Heart right ventricle (tissue), 16 donors: ENCODE results near the gene SLC28A2. TPM values are rescaled to one million over a fixed set of nuclear protein-coding genes. Genes with fewer than 3 reads are reported as not detected.
"Not testable (repeated sequence)": the region's sequence is repeated elsewhere in the genome, so short reads cannot be mapped to it uniquely, and the experiment has no call there.

Experiments
- ATAC-seq, 8 donors: fragments of 200-7000 bp; cut with Tn5 transposase; one replicate each; pipeline ENCODE4 v1.9.1; 2020; ENCODE audit warnings: mild to moderate bottlenecking in 8 of 8, moderate library complexity in 8 of 8, moderate number of reproducible peaks in 1 of 8
- DNase-seq, 2 donors: peaks; one replicate each; pipeline ENCODE4 v3.0.0-alpha.2; 2020
- H3K27ac ChIP-seq, 10 donors: fragments of 200-600 bp; sonication (generic) in 2 of 10; one replicate each; pipeline versions ENCODE4 v1.5.0 to v1.8.0; 2020 to 2022; ENCODE audit warnings: mild to moderate bottlenecking in 3 of 10
- H3K27me3 ChIP-seq, 7 donors: fragments of 200-600 bp; one replicate each; pipeline ENCODE4 v1.8.0; 2021 to 2022; ENCODE audit warnings: mild to moderate bottlenecking in 2 of 7
- H3K36me3 ChIP-seq, 9 donors: fragments of 200-600 bp; sonication (generic) in 1 of 9; one replicate each; pipeline versions ENCODE4 v1.5.0 to v1.8.0; 2020 to 2022; ENCODE audit warnings: mild to moderate bottlenecking in 2 of 9
- H3K4me1 ChIP-seq, 9 donors: fragments of 200-600 bp; sonication (generic) in 1 of 9; one replicate each; pipeline versions ENCODE4 v1.5.0 to v1.8.0; 2020 to 2022; ENCODE audit warnings: mild to moderate bottlenecking in 4 of 9
- H3K4me3 ChIP-seq, 10 donors: fragments of 200-600 bp; sonication (generic) in 2 of 10; one replicate each; pipeline versions ENCODE4 v1.5.0 to v1.8.0; 2020 to 2022; ENCODE audit warnings: mild to moderate bottlenecking in 7 of 10, moderate library complexity in 2 of 10
- H3K9me3 ChIP-seq, 11 donors: fragments of 200-600 bp in 10 of 11; sonication (generic) in 2 of 11; one replicate each; pipeline versions ENCODE4 v1.5.0 to v1.8.0; 2013 to 2022; ENCODE audit warnings: mild to moderate bottlenecking in 2 of 11, control low read depth in 1 of 11, moderate library complexity in 1 of 11
- whole genome bisulfite sequencing, 2 donors: extraction: QIAGEN DNeasy Blood & Tissue Kit; methylation state at CpG; one replicate each; pipeline ENCODE4 v1.1.7; 2013; ENCODE audit warnings: inconsistent platforms in 1 of 2; 5-methylcytosine and 5-hydroxymethylcytosine counted together
- intact Hi-C, 10 donors: fragments of 100-400 bp; cut with DNase I; formaldehyde crosslinking; loops; one replicate each; pipeline versions ENCODE4 v1.11.1 to v1.14.2; 2022
- polyA plus RNA-seq, 2 donors: library from polyadenylated mRNA; stranded (reverse); fragments of 200-250 nt; gene quantifications; one replicate each; pipeline ENCODE4 v1.2.3, GENCODE V29; 2013
- total RNA-seq, 10 donors: library from RNA; stranded (reverse); fragmentation: NEBNext Ultra II Directional in 3 of 10; extraction: Animal tissue kit (Norgen Biotek cat#: 25700) in 3 of 10; gene quantifications; one replicate each; pipeline versions ENCODE4 v1.2.1 to v1.2.4, GENCODE V29; 2021 to 2023
- TF ChIP-seq, protein P1 (sequence below), 9 donors: fragments of 200-600 bp; sonication (generic) in 2 of 9; IDR thresholded peaks; one replicate each; pipeline versions ENCODE4 v1.5.0 to v1.8.0; 2021 to 2022; ENCODE audit warnings: antibody characterized with exemption in 9 of 9, mild to moderate bottlenecking in 5 of 9, moderate library complexity in 1 of 9
- donor health status: Arrhythmogenic right ventricular cardiomyopathy.
- donor health status: ischemic (EF 13 %, LVEDD 7.1; RV severe dilation, severe dysfunction).
- donor health status: healthy with polysubstance abuse.
- donor health status: DM: no; HTN: yes; CAD: no.
- donor health status: DM: no; HTN: no; CAD: no.
- donor health status: ischemic (EF 25% LVEDD 6.9; RV normal size, moderate dysfunction).
- donor health status: ischemic (EF 25% LVEDD 5.7; RV mildly dilated, moderate dysfunction).
- donor health status: healthy.
- donor health status: DM: yes; HTN: yes; CAD: no.
- donor health status: Ischemic cardiomyopathy.
- donor health status: ischemic (EF 35%, LVEDD 5.7; RV mildly dilated, moderate dysfunction).
- donor health status: nonischemic (EF 11% LVEDD 7.7; RV severe dilation, severe dysfunction).
- donor health status: DM: yes; HTN: yes; CAD: no.
- donor health status: PGD.
- donor health status: ischemic (EF 29% LVEDD 5.4; RV normal size, mild dysfunction).
- donor health status: nonischemic (EF 23%, LVEDD 6.1; RV moderate dilation, normal function).

The SLC28A2 gene
- total and polyA plus RNA-seq, 12 donors = not detected

DNA sequence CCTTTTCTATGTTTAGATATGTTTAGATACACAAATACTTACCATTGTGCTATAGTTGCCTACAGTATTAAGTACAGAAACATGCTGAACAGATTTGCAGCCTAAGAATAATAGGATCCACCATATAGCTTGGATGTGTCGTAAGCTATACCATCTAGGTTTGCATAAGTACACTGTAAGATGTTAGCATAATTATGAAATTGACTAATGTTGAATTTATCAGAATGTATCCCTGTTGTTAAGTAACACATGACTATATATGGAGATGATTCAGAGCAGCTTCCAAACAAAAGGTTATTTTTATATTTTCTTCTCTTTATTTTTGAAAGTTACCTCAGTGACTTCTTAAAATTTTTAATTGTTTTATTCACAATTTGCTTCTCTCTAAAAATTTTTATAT lies 2.4 kb downstream of the SLC28A2 start:
- Histone ChIP-seq H3K4me1 (no peaks in the 10 kb centered on the region), H3K4me3 (no peak overlapping the region), H3K27me3 (no peaks in the 10 kb centered on the region), H3K36me3 (peaks cover 0 to 11% (median 0%) of the 10 kb centered on the region in 9 donors), H3K27ac (no peak overlapping the region), H3K9me3 (no peaks in the 10 kb centered on the region)
- intact Hi-C loops = no loop called here
- 98 to 100% methylated on average over 1 of the region's 1 CpG for WGBS, 2 donors
- TF ChIP-seq, protein P1, sequence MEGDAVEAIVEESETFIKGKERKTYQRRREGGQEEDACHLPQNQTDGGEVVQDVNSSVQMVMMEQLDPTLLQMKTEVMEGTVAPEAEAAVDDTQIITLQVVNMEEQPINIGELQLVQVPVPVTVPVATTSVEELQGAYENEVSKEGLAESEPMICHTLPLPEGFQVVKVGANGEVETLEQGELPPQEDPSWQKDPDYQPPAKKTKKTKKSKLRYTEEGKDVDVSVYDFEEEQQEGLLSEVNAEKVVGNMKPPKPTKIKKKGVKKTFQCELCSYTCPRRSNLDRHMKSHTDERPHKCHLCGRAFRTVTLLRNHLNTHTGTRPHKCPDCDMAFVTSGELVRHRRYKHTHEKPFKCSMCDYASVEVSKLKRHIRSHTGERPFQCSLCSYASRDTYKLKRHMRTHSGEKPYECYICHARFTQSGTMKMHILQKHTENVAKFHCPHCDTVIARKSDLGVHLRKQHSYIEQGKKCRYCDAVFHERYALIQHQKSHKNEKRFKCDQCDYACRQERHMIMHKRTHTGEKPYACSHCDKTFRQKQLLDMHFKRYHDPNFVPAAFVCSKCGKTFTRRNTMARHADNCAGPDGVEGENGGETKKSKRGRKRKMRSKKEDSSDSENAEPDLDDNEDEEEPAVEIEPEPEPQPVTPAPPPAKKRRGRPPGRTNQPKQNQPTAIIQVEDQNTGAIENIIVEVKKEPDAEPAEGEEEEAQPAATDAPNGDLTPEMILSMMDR (IDR thresholded peaks at IDR 0.05) = no peak
- DNase-seq (no peak), ATAC-seq (no peak)

DNA sequence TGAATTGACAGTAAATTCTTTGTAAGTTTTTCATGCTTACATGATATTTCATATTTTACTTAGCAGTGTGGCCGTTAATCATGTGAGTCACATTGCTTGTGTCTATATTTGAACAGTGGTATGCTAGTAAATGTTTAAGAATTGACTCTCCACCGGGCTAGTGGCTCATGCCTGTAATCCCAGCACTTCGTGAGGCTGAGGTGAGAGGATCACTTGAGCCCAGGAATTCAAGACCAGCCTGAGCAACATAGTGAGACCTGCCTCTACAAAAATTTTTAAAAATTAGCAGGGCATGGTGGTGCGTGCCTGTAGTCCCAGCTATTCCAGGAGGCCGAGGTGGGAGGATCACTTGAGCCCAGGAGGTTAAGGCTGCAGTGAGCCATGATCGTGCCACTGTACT lies 2.8 kb downstream of the SLC28A2 start:
- not testable (repeated sequence) for H3K4me1 ChIP-seq, H3K9me3 ChIP-seq, ATAC-seq, H3K27me3 ChIP-seq, H3K27ac ChIP-seq, H3K4me3 ChIP-seq, DNase-seq
- intact Hi-C loops = loop anchor here in 1 of 10 donors (5.0 kb wide), 1 partner anchor 38 kb away; no protein-coding TSS in a partner anchor
- H3K36me3 ChIP-seq = peaks cover 0 to 11% (median 0%) of the 10 kb centered on the region in 9 donors
- WGBS, 2 donors = 73% methylated on average over 6 of the region's 6 CpGs

DNA sequence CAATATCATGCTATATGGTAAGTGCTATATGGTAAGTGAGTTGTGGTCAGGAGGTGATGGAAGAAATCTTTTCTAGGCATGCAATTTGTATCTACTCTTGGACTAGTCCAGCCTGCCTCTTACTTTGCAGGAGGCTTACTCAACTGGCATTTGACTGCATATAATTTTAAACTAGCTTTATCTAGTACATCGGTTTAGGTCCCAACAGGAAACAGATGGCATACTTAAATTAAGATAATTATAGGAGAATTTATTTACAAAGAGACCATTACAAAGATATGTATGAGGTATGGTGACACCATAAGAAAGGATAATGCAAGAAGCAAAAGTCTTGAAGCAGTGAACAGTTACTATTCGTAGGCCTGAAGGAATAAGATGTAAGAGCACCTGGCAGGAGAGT lies 7.8 kb downstream of the SLC28A2 start:
- Histone ChIP-seq H3K4me1 (no peaks in the 10 kb centered on the region), H3K36me3 (no peaks in the 10 kb centered on the region), H3K4me3 (no peak overlapping the region), H3K27me3 (no peaks in the 10 kb centered on the region), H3K27ac (no peak overlapping the region), H3K9me3 (peaks cover 0 to 8% (median 0%) of the 10 kb centered on the region in 11 donors)
- TF ChIP-seq, protein P1 (IDR thresholded peaks at IDR 0.05) = no peak
- no peak for DNase-seq
- intact Hi-C loops = loop anchor here in 1 of 10 donors (5.0 kb wide), 1 partner anchor 42 kb away; no protein-coding TSS in a partner anchor
- WGBS, 2 donors = 70 to 73% methylated on average over 2 of the region's 2 CpGs
- no peak for ATAC-seq

DNA sequence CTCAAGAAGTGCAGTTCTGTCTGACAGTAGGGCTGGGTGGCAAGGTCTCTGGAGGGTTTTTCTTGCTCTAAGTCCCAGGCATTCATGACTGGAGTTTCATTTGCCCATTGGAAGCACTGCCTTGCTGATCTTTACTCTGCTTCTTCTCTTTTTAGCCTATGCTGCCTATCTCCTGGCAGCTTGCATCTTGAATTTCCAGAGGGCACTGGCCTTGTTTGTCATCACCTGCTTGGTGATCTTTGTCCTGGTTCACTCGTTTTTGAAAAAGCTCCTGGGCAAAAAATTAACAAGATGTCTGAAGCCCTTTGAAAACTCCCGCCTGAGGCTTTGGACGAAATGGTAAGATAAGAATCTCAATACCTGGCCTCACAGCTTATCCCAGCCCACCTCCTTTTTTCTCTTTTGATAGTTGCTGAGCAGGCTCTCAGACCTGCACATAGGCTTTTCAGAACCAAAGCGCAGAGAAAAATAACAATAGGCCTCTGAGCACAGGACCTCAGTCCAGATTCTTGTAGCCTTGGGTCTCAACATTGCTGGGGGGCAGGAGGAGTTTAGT lies 10.9 kb downstream of the SLC28A2 start:
- Histone ChIP-seq H3K4me1 (no peaks in the 10 kb centered on the region), H3K27me3 (no peaks in the 10 kb centered on the region), H3K9me3 (peaks cover 0 to 8% (median 0%) of the 10 kb centered on the region in 11 donors), H3K27ac (no peak overlapping the region), H3K4me3 (no peak overlapping the region), H3K36me3 (no peaks in the 10 kb centered on the region)
- intact Hi-C loops = no loop called here
- DNase-seq (no peak), ATAC-seq (no peak)
- TF ChIP-seq, protein P1 (IDR thresholded peaks at IDR 0.05) = no peak
- WGBS, 2 donors = 75 to 79% methylated on average over 4 of the region's 4 CpGs

DNA sequence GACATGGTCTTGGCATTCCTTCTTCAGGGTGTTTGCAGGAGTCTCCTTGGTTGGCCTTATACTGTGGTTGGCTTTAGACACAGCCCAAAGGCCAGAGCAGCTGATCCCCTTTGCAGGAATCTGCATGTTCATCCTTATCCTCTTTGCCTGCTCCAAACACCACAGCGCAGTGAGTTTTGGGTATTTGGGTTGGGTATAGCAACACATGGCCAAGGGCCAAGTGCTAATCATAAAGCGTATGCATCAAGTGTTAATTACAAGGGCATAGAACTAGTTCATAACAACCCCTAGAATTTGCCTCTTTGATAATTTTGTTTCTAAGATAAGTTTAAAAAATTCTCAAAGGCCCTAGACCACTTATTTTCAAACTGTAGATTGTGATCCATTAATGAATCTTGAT lies 11.8 kb downstream of the SLC28A2 start:
- no peak for ATAC-seq
- no peak overlapping the region for H3K4me3 ChIP-seq
- no peaks in the 10 kb centered on the region for H3K4me1 ChIP-seq
- H3K27ac ChIP-seq = no peak overlapping the region
- no peaks in the 10 kb centered on the region for H3K27me3 ChIP-seq
- no peak for DNase-seq
- H3K9me3 ChIP-seq = peaks cover 0 to 8% (median 0%) of the 10 kb centered on the region in 11 donors
- H3K36me3 ChIP-seq = no peaks in the 10 kb centered on the region
- WGBS, 2 donors = 96 to 100% methylated on average over 2 of the region's 2 CpGs
- TF ChIP-seq, protein P1 (IDR thresholded peaks at IDR 0.05) = no peak
- intact Hi-C loops = no loop called here
